ENCODE measurements around the gene LDLRAD3.

Gene LDLRAD3

GRCh38 chr11:36027731-36028130 lies 83.9 kb downstream of the LDLRAD3 start:
- H3K36me3 ChIP-seq (ENCODE audit: insufficient read depth, low read depth, low read length): no peaks in the 10 kb centered on the region
- no peak overlapping the region for H3K9ac ChIP-seq (ENCODE audit: low read depth, low read length)
- H3K4me3 ChIP-seq (ENCODE audit: low read length): no peak overlapping the region
- H3K27me3 ChIP-seq (ENCODE audit: insufficient read depth, low read length): no peaks in the 10 kb centered on the region
- H3K9me3 ChIP-seq (ENCODE audit: insufficient read depth, low read depth, low read length): no peaks in the 10 kb centered on the region
- H3K27ac ChIP-seq (ENCODE audit: low read length): no peak overlapping the region
- H3K4me1 ChIP-seq (ENCODE audit: insufficient read depth, low read length): peaks cover 6% of the 10 kb centered on the region; the same call in 1 of the 2 replicates

- no peak overlapping the region for H3K4me3 ChIP-seq (ENCODE audit: low read length)
- H3K27me3 ChIP-seq (ENCODE audit: insufficient read depth, low read length): no peaks in the 10 kb centered on the region
- no peak overlapping the region for H3K27ac ChIP-seq (ENCODE audit: low read length)
- H3K4me1 ChIP-seq (ENCODE audit: insufficient read depth, low read length): peaks cover 10% of the 10 kb centered on the region; the same call in 1 of the 2 replicates
- H3K9me3 ChIP-seq (ENCODE audit: insufficient read depth, low read depth, low read length): no peaks in the 10 kb centered on the region
- H3K9ac ChIP-seq (ENCODE audit: low read depth, low read length): no peak overlapping the region
- no peaks in the 10 kb centered on the region for H3K36me3 ChIP-seq (ENCODE audit: insufficient read depth, low read depth, low read length)
Measured at GRCh38 chr11:36029616-36030015, 85.8 kb downstream of the LDLRAD3 start.

GRCh38 chr11:36030731-36031281 lies 86.9 kb downstream of the LDLRAD3 start:
- no peak overlapping the region for H3K4me3 ChIP-seq (ENCODE audit: low read length)
- peaks cover 10% of the 10 kb centered on the region; the same call in 1 of the 2 replicates for H3K4me1 ChIP-seq (ENCODE audit: insufficient read depth, low read length)
- no peaks in the 10 kb centered on the region for H3K9me3 ChIP-seq (ENCODE audit: insufficient read depth, low read depth, low read length)

GRCh38 chr11:36033082-36033751 lies 89.4 kb downstream of the LDLRAD3 start:
- Histone ChIP-seq H3K36me3 (ENCODE audit: insufficient read depth, low read depth, low read length) (no peaks in the 10 kb centered on the region), H3K27ac (ENCODE audit: low read length) (no peak overlapping the region), H3K9me3 (ENCODE audit: insufficient read depth, low read depth, low read length) (no peaks in the 10 kb centered on the region), H3K4me3 (ENCODE audit: low read length) (no peak overlapping the region), H3K27me3 (ENCODE audit: insufficient read depth, low read length) (no peaks in the 10 kb centered on the region), H3K9ac (ENCODE audit: low read depth, low read length) (no peak overlapping the region), H3K4me1 (ENCODE audit: insufficient read depth, low read length) (peaks cover 7% of the 10 kb centered on the region; the same call in 1 of the 2 replicates)

More at GRCh38 chr11:36030731-36031281, 86.9 kb downstream of the LDLRAD3 start:
- Histone ChIP-seq H3K9ac (ENCODE audit: low read depth, low read length) (no peak overlapping the region), H3K27me3 (ENCODE audit: insufficient read depth, low read length) (no peaks in the 10 kb centered on the region), H3K36me3 (ENCODE audit: insufficient read depth, low read depth, low read length) (no peaks in the 10 kb centered on the region), H3K27ac (ENCODE audit: low read length) (no peak overlapping the region)

- H3K9ac ChIP-seq (ENCODE audit: low read depth, low read length): peak overlapping the region; percentile 43; the same call in 1 of the 2 replicates
Measured at GRCh38 chr11:36033936-36034335, 90.1 kb downstream of the LDLRAD3 start.

GRCh38 chr11:36034551-36035331 lies 90.9 kb downstream of the LDLRAD3 start:
- no peaks in the 10 kb centered on the region for H3K9me3 ChIP-seq (ENCODE audit: insufficient read depth, low read depth, low read length)
- H3K4me1 ChIP-seq (ENCODE audit: insufficient read depth, low read length): peaks cover 7% of the 10 kb centered on the region; the same call in 1 of the 2 replicates
- H3K9ac ChIP-seq (ENCODE audit: low read depth, low read length): no peak overlapping the region
- no peak overlapping the region for H3K4me3 ChIP-seq (ENCODE audit: low read length)
- no peak overlapping the region for H3K27ac ChIP-seq (ENCODE audit: low read length)
- no peaks in the 10 kb centered on the region for H3K27me3 ChIP-seq (ENCODE audit: insufficient read depth, low read length)
- H3K36me3 ChIP-seq (ENCODE audit: insufficient read depth, low read depth, low read length): no peaks in the 10 kb centered on the region

More at GRCh38 chr11:36033936-36034335, 90.1 kb downstream of the LDLRAD3 start:
- H3K27ac ChIP-seq (ENCODE audit: low read length): peak overlapping the region; percentile 1
- no peaks in the 10 kb centered on the region for H3K27me3 ChIP-seq (ENCODE audit: insufficient read depth, low read length)
- no peaks in the 10 kb centered on the region for H3K36me3 ChIP-seq (ENCODE audit: insufficient read depth, low read depth, low read length)
- no peak overlapping the region; the same call in 1 of the 2 replicates for H3K4me3 ChIP-seq (ENCODE audit: low read length)
- no peaks in the 10 kb centered on the region for H3K9me3 ChIP-seq (ENCODE audit: insufficient read depth, low read depth, low read length)
- peaks cover 7% of the 10 kb centered on the region; the same call in 1 of the 2 replicates for H3K4me1 ChIP-seq (ENCODE audit: insufficient read depth, low read length)

GRCh38 chr11:36035454-36035853 lies 91.6 kb downstream of the LDLRAD3 start:
- no peak overlapping the region for H3K4me3 ChIP-seq (ENCODE audit: low read length)
- no peak overlapping the region for H3K9ac ChIP-seq (ENCODE audit: low read depth, low read length)
- H3K27me3 ChIP-seq (ENCODE audit: insufficient read depth, low read length): no peaks in the 10 kb centered on the region
- no peak overlapping the region for H3K27ac ChIP-seq (ENCODE audit: low read length)
- H3K36me3 ChIP-seq (ENCODE audit: insufficient read depth, low read depth, low read length): no peaks in the 10 kb centered on the region
- H3K4me1 ChIP-seq (ENCODE audit: insufficient read depth, low read length): peaks cover 7% of the 10 kb centered on the region; the same call in 1 of the 2 replicates
- H3K9me3 ChIP-seq (ENCODE audit: insufficient read depth, low read depth, low read length): no peaks in the 10 kb centered on the region

GRCh38 chr11:36035999-36036398 lies 92.1 kb downstream of the LDLRAD3 start:
- no peaks in the 10 kb centered on the region for H3K36me3 ChIP-seq (ENCODE audit: insufficient read depth, low read depth, low read length)
- H3K9ac ChIP-seq (ENCODE audit: low read depth, low read length): no peak overlapping the region
- no peaks in the 10 kb centered on the region for H3K9me3 ChIP-seq (ENCODE audit: insufficient read depth, low read depth, low read length)
- H3K4me1 ChIP-seq (ENCODE audit: insufficient read depth, low read length): peaks cover 7% of the 10 kb centered on the region; the same call in 1 of the 2 replicates
- H3K27ac ChIP-seq (ENCODE audit: low read length): no peak overlapping the region
- no peaks in the 10 kb centered on the region for H3K27me3 ChIP-seq (ENCODE audit: insufficient read depth, low read length)
- H3K4me3 ChIP-seq (ENCODE audit: low read length): no peak overlapping the region

GRCh38 chr11:36037031-36037430 lies 93.2 kb downstream of the LDLRAD3 start:
- H3K4me3 ChIP-seq (ENCODE audit: low read length): no peak overlapping the region
- H3K27me3 ChIP-seq (ENCODE audit: insufficient read depth, low read length): no peaks in the 10 kb centered on the region
- no peak overlapping the region for H3K27ac ChIP-seq (ENCODE audit: low read length)
- no peak overlapping the region for H3K9ac ChIP-seq (ENCODE audit: low read depth, low read length)
- H3K9me3 ChIP-seq (ENCODE audit: insufficient read depth, low read depth, low read length): no peaks in the 10 kb centered on the region
- no peaks in the 10 kb centered on the region for H3K36me3 ChIP-seq (ENCODE audit: insufficient read depth, low read depth, low read length)
- peaks cover 7% of the 10 kb centered on the region; the same call in 1 of the 2 replicates for H3K4me1 ChIP-seq (ENCODE audit: insufficient read depth, low read length)

GRCh38 chr11:36038541-36038940 lies 94.7 kb downstream of the LDLRAD3 start:
- H3K4me1 ChIP-seq (ENCODE audit: insufficient read depth, low read length): peaks cover 11% of the 10 kb centered on the region; the same call in 1 of the 2 replicates
- no peak overlapping the region for H3K9ac ChIP-seq (ENCODE audit: low read depth, low read length)
- H3K27ac ChIP-seq (ENCODE audit: low read length): no peak overlapping the region
- H3K36me3 ChIP-seq (ENCODE audit: insufficient read depth, low read depth, low read length): no peaks in the 10 kb centered on the region
- no peak overlapping the region for H3K4me3 ChIP-seq (ENCODE audit: low read length)
- H3K27me3 ChIP-seq (ENCODE audit: insufficient read depth, low read length): no peaks in the 10 kb centered on the region
- no peaks in the 10 kb centered on the region for H3K9me3 ChIP-seq (ENCODE audit: insufficient read depth, low read depth, low read length)

GRCh38 chr11:36039471-36039870 lies 95.6 kb downstream of the LDLRAD3 start:
- H3K4me3 ChIP-seq (ENCODE audit: low read length): no peak overlapping the region

More at GRCh38 chr11:36039471-36039870, 95.6 kb downstream of the LDLRAD3 start:
- H3K4me1 ChIP-seq (ENCODE audit: insufficient read depth, low read length): peaks cover 4% of the 10 kb centered on the region; the same call in 1 of the 2 replicates
- no peaks in the 10 kb centered on the region for H3K36me3 ChIP-seq (ENCODE audit: insufficient read depth, low read depth, low read length)
- no peak overlapping the region for H3K9ac ChIP-seq (ENCODE audit: low read depth, low read length)
- H3K9me3 ChIP-seq (ENCODE audit: insufficient read depth, low read depth, low read length): no peaks in the 10 kb centered on the region
- no peaks in the 10 kb centered on the region for H3K27me3 ChIP-seq (ENCODE audit: insufficient read depth, low read length)
- no peak overlapping the region for H3K27ac ChIP-seq (ENCODE audit: low read length)

Measured in iPS-20b (cell line).